Uterus (tissue), 2 donors: ENCODE data around the gene JPH2.

Experiments
- CTCF ChIP-seq, 4 experiments: fragments of 200-600 bp in 2 of 4; fragments of 450-650 bp in 2 of 4; sonication (generic) in 2 of 4; IDR thresholded peaks; one replicate each; pipeline ENCODE4 v1.5.1; 2016 to 2019; ENCODE audit warnings: antibody characterized with exemption in 4 of 4, mild to moderate bottlenecking in 2 of 4, moderate library complexity in 1 of 4
- POLR2A ChIP-seq, 2 donors: fragments of 450-650 bp; IDR thresholded peaks; one replicate each; pipeline ENCODE4 v1.6.1; 2016; ENCODE audit warnings: antibody characterized with exemption in 2 of 2, mild to moderate bottlenecking in 1 of 2, moderate library complexity in 1 of 2

DNA sequence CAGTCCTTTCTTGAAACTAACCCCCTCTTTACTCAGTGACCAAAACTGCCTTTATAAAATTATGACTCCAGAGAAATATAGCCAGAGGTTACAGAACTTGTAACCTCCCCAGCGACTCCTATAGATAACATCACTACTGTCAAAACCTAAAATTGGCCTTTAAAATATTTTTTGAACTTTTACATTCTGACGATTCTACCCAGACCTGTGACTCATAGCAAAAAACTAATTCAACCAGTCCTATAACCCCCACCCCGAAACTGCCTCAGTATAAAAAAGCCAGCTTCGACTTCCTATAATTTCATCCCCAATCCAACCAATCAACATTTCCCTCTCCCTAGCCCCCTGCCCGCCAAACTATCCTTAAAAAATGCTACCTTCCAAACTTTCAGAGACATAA, 13.9 kb downstream of the JPH2 start:
- TF ChIP-seq CTCF (IDR thresholded peaks at IDR 0.05) (no peak), POLR2A (IDR thresholded peaks at IDR 0.05) (no peak)
